HepG2 (cell line): ENCODE measurements around the gene PLD2. TPM values are rescaled to one million over a fixed set of nuclear protein-coding genes. Genes with fewer than 3 reads are reported as not detected.

ENCODE experiments used
- ATF7 ChIP-seq, 2 experiments: fragments of 450-650 bp in 1 of 2; sonication (generic) in 1 of 2; formaldehyde crosslinking in 1 of 2; IDR thresholded peaks; 2 replicates each; pipeline versions ENCODE4 v1.4.0 to v1.6.1; 2016 to 2020; ENCODE audit warnings: antibody characterized with exemption in 1 of 2, mild to moderate bottlenecking in 1 of 2, missing genetic modification reagents in 1 of 2
- GABPA ChIP-seq, 2 experiments: IDR thresholded peaks; 2 replicates each; pipeline ENCODE4 v1.6.1; 2011 to 2016; ENCODE audit warnings: low read depth in 2 of 2, low read length in 1 of 2, missing biosample characterization in 1 of 2, missing genetic modification characterization in 1 of 2
- GTF3A ChIP-seq: sonication (generic); formaldehyde crosslinking; conservative IDR thresholded peaks from 2 replicates; pipeline ENCODE4 v1.4.0; 2020; ENCODE audit warnings: mild to moderate bottlenecking, missing genetic modification reagents
- GZF1 ChIP-seq: sonication (generic); formaldehyde crosslinking; IDR thresholded peaks from 2 replicates; pipeline ENCODE4 v1.5.1; 2020; ENCODE audit warnings: mild to moderate bottlenecking, missing genetic modification reagents
- JUN ChIP-seq: sonication (generic); formaldehyde crosslinking; IDR thresholded peaks from 2 replicates; pipeline ENCODE4 v1.4.0; 2020; ENCODE audit warnings: mild to moderate bottlenecking, missing genetic modification reagents
- KDM5B ChIP-seq: sonication (generic); formaldehyde crosslinking; IDR thresholded peaks from 2 replicates; pipeline ENCODE4 v1.4.0; 2020; ENCODE audit warnings: missing genetic modification reagents, mild to moderate bottlenecking, borderline replicate concordance
- MZF1 ChIP-seq: sonication (generic); formaldehyde crosslinking; IDR thresholded peaks from 2 replicates; pipeline ENCODE4 v1.8.1; 2023; ENCODE audit warnings: mild to moderate bottlenecking, missing genetic modification reagents, borderline replicate concordance
- RBFOX2 ChIP-seq: fragments of 200-400 bp; formaldehyde crosslinking; IDR thresholded peaks from 2 replicates; pipeline ENCODE4 v1.6.1; 2017; ENCODE audit warnings: low read depth, mild to moderate bottlenecking, low read length
- SKIL ChIP-seq: sonication (generic); formaldehyde crosslinking; IDR thresholded peaks from 2 replicates; pipeline ENCODE4 v1.8.0; 2022; ENCODE audit warnings: missing genetic modification reagents, mild to moderate bottlenecking, moderate library complexity, borderline replicate concordance
- SRSF9 ChIP-seq: fragments of 200-400 bp; formaldehyde crosslinking; IDR thresholded peaks from 2 replicates; pipeline ENCODE4 v1.6.1; 2018; ENCODE audit warnings: borderline replicate concordance, mild to moderate bottlenecking, low read depth, low read length; ENCODE audit not compliant: insufficient read depth, poor library complexity, severe bottlenecking
- TCF12 ChIP-seq, 2 experiments: fragments of 450-650 bp in 1 of 2; sonication (generic) in 1 of 2; formaldehyde crosslinking in 1 of 2; IDR thresholded peaks; 2 replicates each; pipeline versions ENCODE4 v1.6.1 to v1.8.0; 2017 to 2022; ENCODE audit warnings: antibody characterized with exemption in 1 of 2, mild to moderate bottlenecking in 1 of 2, missing genetic modification reagents in 1 of 2, moderate library complexity in 1 of 2
- ZBTB14 ChIP-seq: sonication (generic); formaldehyde crosslinking; IDR thresholded peaks from 2 replicates; pipeline ENCODE4 v1.4.0; 2020; ENCODE audit warnings: missing genetic modification reagents
- ZNF317 ChIP-seq: sonication (generic); formaldehyde crosslinking; IDR thresholded peaks from 2 replicates; pipeline ENCODE4 v1.5.0; 2020; ENCODE audit warnings: mild to moderate bottlenecking, missing genetic modification reagents
- ZNF484 ChIP-seq: sonication (generic); formaldehyde crosslinking; IDR thresholded peaks from 2 replicates; pipeline ENCODE4 v1.5.1; 2020; ENCODE audit warnings: mild to moderate bottlenecking, low read depth, missing genetic modification reagents, borderline replicate concordance
- ZNF501 ChIP-seq: sonication (generic); formaldehyde crosslinking; IDR thresholded peaks from 2 replicates; pipeline ENCODE4 v1.5.1; 2020; ENCODE audit warnings: mild to moderate bottlenecking, moderate library complexity, missing genetic modification reagents
- ZNF530 ChIP-seq: sonication (generic); formaldehyde crosslinking; IDR thresholded peaks from 2 replicates; pipeline ENCODE4 v1.5.0; 2020; ENCODE audit warnings: low read depth, mild to moderate bottlenecking, missing genetic modification reagents
- ZNF549 ChIP-seq: sonication (generic); formaldehyde crosslinking; IDR thresholded peaks from 2 replicates; pipeline ENCODE4 v1.5.0; 2020; ENCODE audit warnings: missing genetic modification reagents
- ZNF678 ChIP-seq: sonication (generic); formaldehyde crosslinking; IDR thresholded peaks from 2 replicates; pipeline ENCODE4 v1.4.0; 2020; ENCODE audit warnings: mild to moderate bottlenecking, missing genetic modification reagents
- ZNF703 ChIP-seq: sonication (generic); formaldehyde crosslinking; IDR thresholded peaks from 2 replicates; pipeline ENCODE4 v1.5.1; 2020; ENCODE audit warnings: missing genetic modification reagents, mild to moderate bottlenecking, moderate library complexity, borderline replicate concordance
- ZNF777 ChIP-seq: sonication (generic); formaldehyde crosslinking; IDR thresholded peaks from 2 replicates; pipeline ENCODE4 v1.4.0; 2020; ENCODE audit warnings: missing genetic modification reagents
- ZSCAN21 ChIP-seq: sonication (generic); formaldehyde crosslinking; IDR thresholded peaks from 2 replicates; pipeline ENCODE4 v1.8.0; 2022; ENCODE audit warnings: mild to moderate bottlenecking, missing genetic modification reagents, moderate library complexity, borderline replicate concordance
- polyA plus RNA-seq, 8 experiments: library from polyadenylated mRNA; depleted of rRNA in 3 of 8; stranded (reverse) in 7 of 8; unstranded in 1 of 8; fragments of >200 nt; fragmentation: Illumina TruSeq in 4 of 8; extraction: Trizol in 4 of 8; gene quantifications; 2 replicates each; pipeline versions ENCODE4 v1.2.1 to v1.2.3, GENCODE V29; 2011 to 2016; ENCODE audit warnings: low read depth in 4 of 8, missing spikeins in 1 of 8, mixed read lengths in 1 of 8; ENCODE audit not compliant: insufficient read depth in 1 of 8
- total RNA-seq, 5 experiments: library from RNA; depleted of rRNA; stranded (reverse); fragments of >200 nt; fragmentation: Illumina TruSeq; extraction: Trizol; gene quantifications; 2 replicates each; pipeline ENCODE4 v1.2.3, GENCODE V29; 2016; ENCODE audit warnings: low read depth in 1 of 5
- TF ChIP-seq, protein P1 (sequence below): fragments of 450-650 bp; IDR thresholded peaks from 2 replicates; pipeline ENCODE4 v1.6.1; 2016
- TF ChIP-seq, protein P2 (sequence below): IDR thresholded peaks from 2 replicates; pipeline ENCODE4 v1.6.1; 2012; ENCODE audit warnings: inconsistent platforms

PLD2 gene
- total and polyA plus RNA-seq, 2 of the 13 experiments (the other 11 are each of a cell fraction or from before 2014, with no cell fraction given) = 13.4 to 29.7 TPM

GRCh38 chr17:4771519-4772234 is 35.3 kb upstream of the PLD2 start, which contains the start of gene TM4SF5 (continued):
- TF ChIP-seq, protein P1, sequence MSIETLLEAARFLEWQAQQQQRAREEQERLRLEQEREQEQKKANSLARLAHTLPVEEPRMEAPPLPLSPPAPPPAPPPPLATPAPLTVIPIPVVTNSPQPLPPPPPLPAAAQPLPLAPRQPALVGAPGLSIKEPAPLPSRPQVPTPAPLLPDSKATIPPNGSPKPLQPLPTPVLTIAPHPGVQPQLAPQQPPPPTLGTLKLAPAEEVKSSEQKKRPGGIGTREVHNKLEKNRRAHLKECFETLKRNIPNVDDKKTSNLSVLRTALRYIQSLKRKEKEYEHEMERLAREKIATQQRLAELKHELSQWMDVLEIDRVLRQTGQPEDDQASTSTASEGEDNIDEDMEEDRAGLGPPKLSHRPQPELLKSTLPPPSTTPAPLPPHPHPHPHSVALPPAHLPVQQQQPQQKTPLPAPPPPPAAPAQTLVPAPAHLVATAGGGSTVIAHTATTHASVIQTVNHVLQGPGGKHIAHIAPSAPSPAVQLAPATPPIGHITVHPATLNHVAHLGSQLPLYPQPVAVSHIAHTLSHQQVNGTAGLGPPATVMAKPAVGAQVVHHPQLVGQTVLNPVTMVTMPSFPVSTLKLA = peak; percentile 92
- TF ChIP-seq KDM5B (CRISPR knock-in tag) (peak; percentile 71; the same call in 1 of the 2 replicates), ZNF484 (CRISPR knock-in tag) (no peak; the same call in 1 of the 2 replicates), ZBTB14 (CRISPR knock-in tag) (0 out of 2 replicates have a peak, but pooled peaks have one; percentile 20), ZNF549 (CRISPR knock-in tag) (0 out of 2 replicates have a peak, but pooled peaks have one; percentile 56), SRSF9 (no peak), RBFOX2 (peak; percentile 42), ZNF678 (CRISPR knock-in tag) (0 out of 2 replicates have a peak, but pooled peaks have one; percentile 74), ATF7 (IDR thresholded peaks at IDR 0.05) (no peak), ATF7 (CRISPR knock-in tag; IDR thresholded peaks at IDR 0.05) (no peak), GTF3A (CRISPR knock-in tag) (no peak), MZF1 (CRISPR knock-in tag) (no peak), ZSCAN21 (CRISPR knock-in tag) (peak; percentile 87), JUN (CRISPR knock-in tag) (0 out of 2 replicates have a peak, but pooled peaks have one; percentile 20), ZNF703 (CRISPR knock-in tag) (no peak; the same call in 1 of the 2 replicates), SKIL (peak; percentile 53; the same call in 1 of the 2 replicates), ZNF530 (no peak), TCF12 (IDR thresholded peaks at IDR 0.05) (no peak), TCF12 (CRISPR knock-in tag; IDR thresholded peaks at IDR 0.05) (no peak; the same call in 1 of the 2 replicates), GZF1 (CRISPR knock-in tag) (no peak), ZNF777 (CRISPR knock-in tag) (no peak; the same call in 1 of the 2 replicates), GABPA (IDR thresholded peaks at IDR 0.05; ENCODE audit: low read depth, low read length) (no peak), GABPA (CRISPR knock-in tag; IDR thresholded peaks at IDR 0.05; ENCODE audit: low read depth) (0 out of 2 replicates have a peak, but pooled peaks have one; percentile 28), ZNF317 (CRISPR knock-in tag) (peak; percentile 88), ZNF501 (CRISPR knock-in tag) (peak; percentile 78; the same call in 1 of the 2 replicates)
- TF ChIP-seq, protein P2, sequence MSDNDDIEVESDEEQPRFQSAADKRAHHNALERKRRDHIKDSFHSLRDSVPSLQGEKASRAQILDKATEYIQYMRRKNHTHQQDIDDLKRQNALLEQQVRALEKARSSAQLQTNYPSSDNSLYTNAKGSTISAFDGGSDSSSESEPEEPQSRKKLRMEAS = peak; percentile 93
